HepG2 (cell line): ENCODE results near the gene INF2. TPM values are rescaled to one million over a fixed set of nuclear protein-coding genes. Genes with fewer than 3 reads are reported as not detected.
A peak's percentile ranks its signal among the peaks of the same experiment; 100 is the strongest.

ENCODE experiments used
- EED ChIP-seq: sonication (generic); formaldehyde crosslinking; IDR thresholded peaks from 2 replicates; pipeline ENCODE4 v1.5.0; 2020; ENCODE audit warnings: mild to moderate bottlenecking, missing genetic modification reagents
- FOXP1 ChIP-seq, 2 experiments: fragments of 450-650 bp in 1 of 2; IDR thresholded peaks; 2 replicates each; pipeline ENCODE4 v1.6.1; 2017 to 2018; ENCODE audit warnings: antibody characterized with exemption in 1 of 2
- GTF3A ChIP-seq: sonication (generic); formaldehyde crosslinking; conservative IDR thresholded peaks from 2 replicates; pipeline ENCODE4 v1.4.0; 2020; ENCODE audit warnings: mild to moderate bottlenecking, missing genetic modification reagents
- HCFC1 ChIP-seq: fragments of 150-350 bp; IDR thresholded peaks from 2 replicates; pipeline ENCODE4 v1.6.1; 2014; ENCODE audit warnings: low read depth, low read length
- HOXA3 ChIP-seq: sonication (generic); formaldehyde crosslinking; IDR thresholded peaks from 2 replicates; pipeline ENCODE4 v1.5.0; 2020; ENCODE audit warnings: missing genetic modification reagents
- POGZ ChIP-seq: sonication (generic); formaldehyde crosslinking; IDR thresholded peaks from 2 replicates; pipeline ENCODE4 v1.4.0; 2020; ENCODE audit warnings: mild to moderate bottlenecking, missing genetic modification reagents
- REPIN1 ChIP-seq: sonication (generic); formaldehyde crosslinking; IDR thresholded peaks from 2 replicates; pipeline ENCODE4 v1.8.0; 2022; ENCODE audit warnings: missing genetic modification reagents, low read depth, mild to moderate bottlenecking, borderline replicate concordance
- RORA ChIP-seq: sonication (generic); formaldehyde crosslinking; IDR thresholded peaks from 2 replicates; pipeline ENCODE4 v1.5.0; 2020; ENCODE audit warnings: mild to moderate bottlenecking, missing genetic modification reagents, moderate library complexity
- SKI ChIP-seq: fragments of 450-650 bp; IDR thresholded peaks from one replicate; pipeline ENCODE4 v1.6.1; 2018; ENCODE audit warnings: mild to moderate bottlenecking; ENCODE audit not compliant: partially characterized antibody
- ZBTB20 ChIP-seq: sonication (generic); formaldehyde crosslinking; IDR thresholded peaks from 2 replicates; pipeline ENCODE4 v1.8.1; 2023; ENCODE audit warnings: missing genetic modification reagents, low read depth, mild to moderate bottlenecking, borderline replicate concordance
- ZIK1 ChIP-seq: sonication (generic); formaldehyde crosslinking; IDR thresholded peaks from 2 replicates; pipeline ENCODE4 v1.5.0; 2020; ENCODE audit warnings: mild to moderate bottlenecking, low read depth, missing genetic modification reagents, borderline replicate concordance
- ZNF235 ChIP-seq: sonication (generic); formaldehyde crosslinking; IDR thresholded peaks from 2 replicates; pipeline ENCODE4 v1.8.1; 2023; ENCODE audit warnings: mild to moderate bottlenecking, missing genetic modification reagents, borderline replicate concordance
- ZNF280D ChIP-seq: sonication (generic); formaldehyde crosslinking; IDR thresholded peaks from 2 replicates; pipeline ENCODE4 v1.5.1; 2020; ENCODE audit warnings: mild to moderate bottlenecking, missing genetic modification reagents
- ZNF335 ChIP-seq: sonication (generic); formaldehyde crosslinking; IDR thresholded peaks from 2 replicates; pipeline ENCODE4 v1.4.0; 2020; ENCODE audit warnings: missing genetic modification reagents
- ZSCAN21 ChIP-seq: sonication (generic); formaldehyde crosslinking; IDR thresholded peaks from 2 replicates; pipeline ENCODE4 v1.8.0; 2022; ENCODE audit warnings: mild to moderate bottlenecking, missing genetic modification reagents, moderate library complexity, borderline replicate concordance
- polyA plus RNA-seq, 8 experiments: library from polyadenylated mRNA; depleted of rRNA in 3 of 8; stranded (reverse) in 7 of 8; unstranded in 1 of 8; fragments of >200 nt; fragmentation: Illumina TruSeq in 4 of 8; extraction: Trizol in 4 of 8; gene quantifications; 2 replicates each; pipeline versions ENCODE4 v1.2.1 to v1.2.3, GENCODE V29; 2011 to 2016; ENCODE audit warnings: low read depth in 4 of 8, missing spikeins in 1 of 8, mixed read lengths in 1 of 8; ENCODE audit not compliant: insufficient read depth in 1 of 8
- total RNA-seq, 5 experiments: library from RNA; depleted of rRNA; stranded (reverse); fragments of >200 nt; fragmentation: Illumina TruSeq; extraction: Trizol; gene quantifications; 2 replicates each; pipeline ENCODE4 v1.2.3, GENCODE V29; 2016; ENCODE audit warnings: low read depth in 1 of 5
- TF ChIP-seq, protein P1 (sequence below): sonication (generic); formaldehyde crosslinking; IDR thresholded peaks from 2 replicates; pipeline ENCODE4; 2020; ENCODE audit warnings: missing genetic modification reagents, mild to moderate bottlenecking, borderline replicate concordance
- TF ChIP-seq, protein P2 (sequence below): IDR thresholded peaks from 2 replicates; pipeline ENCODE4 v1.6.1; 2018; ENCODE audit warnings: missing genetic modification reagents, mild to moderate bottlenecking, missing compliant biosample characterization
- TF ChIP-seq, protein P3 (sequence below), 2 experiments: sonication (generic) in 1 of 2; formaldehyde crosslinking in 1 of 2; IDR thresholded peaks; 2 replicates each; pipeline versions ENCODE4 v1.4.0 to v1.6.1; 2018 to 2020; ENCODE audit warnings: missing genetic modification reagents in 2 of 2, borderline replicate concordance in 1 of 2, low read depth in 1 of 2, mild to moderate bottlenecking in 1 of 2, missing biosample characterization in 1 of 2

Gene INF2
- total and polyA plus RNA-seq, 2 of the 13 experiments (the other 11 are each of a cell fraction or from before 2014, with no cell fraction given): 16.4 to 26.4 TPM

- TF ChIP-seq ZNF280D (CRISPR knock-in tag): no peak
- TF ChIP-seq EED (CRISPR knock-in tag): no peak
- peak; percentile 50; the same call in 1 of the 2 replicates for TF ChIP-seq RORA (CRISPR knock-in tag)
- no peak; the same call in 1 of the 2 replicates for TF ChIP-seq ZNF235
- peak; percentile 59 for TF ChIP-seq HOXA3 (CRISPR knock-in tag)
- peak; percentile 98 for TF ChIP-seq ZNF335 (CRISPR knock-in tag)
- TF ChIP-seq, protein P1, sequence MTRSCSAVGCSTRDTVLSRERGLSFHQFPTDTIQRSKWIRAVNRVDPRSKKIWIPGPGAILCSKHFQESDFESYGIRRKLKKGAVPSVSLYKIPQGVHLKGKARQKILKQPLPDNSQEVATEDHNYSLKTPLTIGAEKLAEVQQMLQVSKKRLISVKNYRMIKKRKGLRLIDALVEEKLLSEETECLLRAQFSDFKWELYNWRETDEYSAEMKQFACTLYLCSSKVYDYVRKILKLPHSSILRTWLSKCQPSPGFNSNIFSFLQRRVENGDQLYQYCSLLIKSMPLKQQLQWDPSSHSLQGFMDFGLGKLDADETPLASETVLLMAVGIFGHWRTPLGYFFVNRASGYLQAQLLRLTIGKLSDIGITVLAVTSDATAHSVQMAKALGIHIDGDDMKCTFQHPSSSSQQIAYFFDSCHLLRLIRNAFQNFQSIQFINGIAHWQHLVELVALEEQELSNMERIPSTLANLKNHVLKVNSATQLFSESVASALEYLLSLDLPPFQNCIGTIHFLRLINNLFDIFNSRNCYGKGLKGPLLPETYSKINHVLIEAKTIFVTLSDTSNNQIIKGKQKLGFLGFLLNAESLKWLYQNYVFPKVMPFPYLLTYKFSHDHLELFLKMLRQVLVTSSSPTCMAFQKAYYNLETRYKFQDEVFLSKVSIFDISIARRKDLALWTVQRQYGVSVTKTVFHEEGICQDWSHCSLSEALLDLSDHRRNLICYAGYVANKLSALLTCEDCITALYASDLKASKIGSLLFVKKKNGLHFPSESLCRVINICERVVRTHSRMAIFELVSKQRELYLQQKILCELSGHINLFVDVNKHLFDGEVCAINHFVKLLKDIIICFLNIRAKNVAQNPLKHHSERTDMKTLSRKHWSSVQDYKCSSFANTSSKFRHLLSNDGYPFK: peak; percentile 20
- TF ChIP-seq ZBTB20: peak; percentile 56; the same call in 1 of the 2 replicates
- TF ChIP-seq REPIN1 (CRISPR knock-in tag): peak; percentile 42; the same call in 1 of the 2 replicates
- TF ChIP-seq, protein P2, sequence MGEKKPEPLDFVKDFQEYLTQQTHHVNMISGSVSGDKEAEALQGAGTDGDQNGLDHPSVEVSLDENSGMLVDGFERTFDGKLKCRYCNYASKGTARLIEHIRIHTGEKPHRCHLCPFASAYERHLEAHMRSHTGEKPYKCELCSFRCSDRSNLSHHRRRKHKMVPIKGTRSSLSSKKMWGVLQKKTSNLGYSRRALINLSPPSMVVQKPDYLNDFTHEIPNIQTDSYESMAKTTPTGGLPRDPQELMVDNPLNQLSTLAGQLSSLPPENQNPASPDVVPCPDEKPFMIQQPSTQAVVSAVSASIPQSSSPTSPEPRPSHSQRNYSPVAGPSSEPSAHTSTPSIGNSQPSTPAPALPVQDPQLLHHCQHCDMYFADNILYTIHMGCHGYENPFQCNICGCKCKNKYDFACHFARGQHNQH (CRISPR knock-in tag): peak; percentile 20; the same call in 1 of the 2 replicates
- peak; percentile 53 for TF ChIP-seq SKI
- TF ChIP-seq FOXP1 (IDR thresholded peaks at IDR 0.05): no peak
- TF ChIP-seq FOXP1 (CRISPR knock-in tag; IDR thresholded peaks at IDR 0.05): peak; percentile 8; the same call in 1 of the 2 replicates
- TF ChIP-seq, protein P3, sequence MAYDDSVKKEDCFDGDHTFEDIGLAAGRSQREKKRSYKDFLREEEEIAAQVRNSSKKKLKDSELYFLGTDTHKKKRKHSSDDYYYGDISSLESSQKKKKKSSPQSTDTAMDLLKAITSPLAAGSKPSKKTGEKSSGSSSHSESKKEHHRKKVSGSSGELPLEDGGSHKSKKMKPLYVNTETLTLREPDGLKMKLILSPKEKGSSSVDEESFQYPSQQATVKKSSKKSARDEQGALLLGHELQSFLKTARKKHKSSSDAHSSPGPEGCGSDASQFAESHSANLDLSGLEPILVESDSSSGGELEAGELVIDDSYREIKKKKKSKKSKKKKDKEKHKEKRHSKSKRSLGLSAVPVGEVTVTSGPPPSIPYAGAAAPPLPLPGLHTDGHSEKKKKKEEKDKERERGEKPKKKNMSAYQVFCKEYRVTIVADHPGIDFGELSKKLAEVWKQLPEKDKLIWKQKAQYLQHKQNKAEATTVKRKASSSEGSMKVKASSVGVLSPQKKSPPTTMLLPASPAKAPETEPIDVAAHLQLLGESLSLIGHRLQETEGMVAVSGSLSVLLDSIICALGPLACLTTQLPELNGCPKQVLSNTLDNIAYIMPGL (CRISPR knock-in tag; IDR thresholded peaks at IDR 0.05; ENCODE audit: borderline replicate concordance in 1 of 2, low read depth in 1 of 2): peak; percentile 36 to 71; a peak in 3 of 4 replicates
- TF ChIP-seq ZSCAN21: peak; percentile 56; the same call in 1 of the 2 replicates
- no peak for TF ChIP-seq GTF3A (CRISPR knock-in tag)
- TF ChIP-seq ZIK1 (CRISPR knock-in tag): no peak; the same call in 1 of the 2 replicates
- no peak for TF ChIP-seq HCFC1
- TF ChIP-seq POGZ (CRISPR knock-in tag): 0 out of 2 replicates have a peak, but pooled peaks have one; percentile 24
These were observed 1.6 kb upstream of the INF2 start (continued) for GRCh38 chr14:104687601-104688504.
